ENCODE measurements around the gene CCL20.

The CCL20 gene

GRCh38 chr2:227804975-227805374, 8.7 kb upstream of the CCL20 start:
- no peak for DNase-seq

DNA sequence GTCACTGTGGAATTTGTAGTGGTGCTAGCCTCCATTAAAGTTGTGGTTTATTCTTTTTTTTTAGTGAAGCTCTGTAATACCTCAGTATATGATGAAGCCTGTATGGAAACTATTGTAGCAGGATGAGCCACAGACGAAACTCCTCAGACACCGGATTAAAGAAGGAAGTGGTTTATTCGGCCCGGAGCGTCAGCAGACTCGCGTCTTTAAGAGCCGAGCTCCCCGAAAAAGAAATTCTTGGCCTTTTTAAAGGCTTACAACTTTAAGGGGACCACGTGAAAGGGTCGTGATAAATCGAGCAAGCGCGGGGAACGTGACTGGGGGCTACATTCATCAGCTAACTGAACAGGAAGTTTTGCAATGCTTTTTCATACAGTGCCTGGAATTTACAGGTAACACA, 8.1 kb upstream of the CCL20 start:
- no peak for DNase-seq

- no peak for DNase-seq
Measured at GRCh38 chr2:227808936-227809335, 4.7 kb upstream of the CCL20 start.

DNA sequence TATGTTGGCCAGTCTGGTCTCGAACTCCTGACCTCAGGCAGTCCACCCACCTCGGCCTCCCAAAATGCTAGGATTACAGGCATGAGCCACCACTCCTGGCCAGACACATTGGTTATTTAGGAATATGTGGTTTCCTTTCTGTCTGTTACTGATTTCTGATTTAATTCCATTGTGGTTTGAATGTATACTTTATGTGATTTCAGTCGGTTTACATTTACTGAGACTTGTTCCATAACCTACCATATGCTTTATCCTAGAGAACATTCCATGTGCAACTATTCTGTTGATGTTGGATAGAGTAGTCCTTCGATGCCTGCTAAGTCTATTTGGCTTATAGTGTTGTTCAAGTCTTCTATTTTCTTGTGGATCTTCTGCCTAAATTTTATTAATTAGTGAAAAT, 1.6 kb upstream of the CCL20 start:
- DNase-seq, result no peak

GRCh38 chr2:227813229-227813561, 447 bp upstream of the CCL20 start:
- DNase-seq, result no peak

GRCh38 chr2:227815066-227815465, 1.4 kb downstream of the CCL20 start:
- DNase-seq, result no peak

- DNase-seq, result no peak
Measured at GRCh38 chr2:227816507-227817294, 3.1 kb downstream of the CCL20 start.

GRCh38 chr2:227817336-227817735, 3.7 kb downstream of the CCL20 start:
- no peak for DNase-seq

DNA sequence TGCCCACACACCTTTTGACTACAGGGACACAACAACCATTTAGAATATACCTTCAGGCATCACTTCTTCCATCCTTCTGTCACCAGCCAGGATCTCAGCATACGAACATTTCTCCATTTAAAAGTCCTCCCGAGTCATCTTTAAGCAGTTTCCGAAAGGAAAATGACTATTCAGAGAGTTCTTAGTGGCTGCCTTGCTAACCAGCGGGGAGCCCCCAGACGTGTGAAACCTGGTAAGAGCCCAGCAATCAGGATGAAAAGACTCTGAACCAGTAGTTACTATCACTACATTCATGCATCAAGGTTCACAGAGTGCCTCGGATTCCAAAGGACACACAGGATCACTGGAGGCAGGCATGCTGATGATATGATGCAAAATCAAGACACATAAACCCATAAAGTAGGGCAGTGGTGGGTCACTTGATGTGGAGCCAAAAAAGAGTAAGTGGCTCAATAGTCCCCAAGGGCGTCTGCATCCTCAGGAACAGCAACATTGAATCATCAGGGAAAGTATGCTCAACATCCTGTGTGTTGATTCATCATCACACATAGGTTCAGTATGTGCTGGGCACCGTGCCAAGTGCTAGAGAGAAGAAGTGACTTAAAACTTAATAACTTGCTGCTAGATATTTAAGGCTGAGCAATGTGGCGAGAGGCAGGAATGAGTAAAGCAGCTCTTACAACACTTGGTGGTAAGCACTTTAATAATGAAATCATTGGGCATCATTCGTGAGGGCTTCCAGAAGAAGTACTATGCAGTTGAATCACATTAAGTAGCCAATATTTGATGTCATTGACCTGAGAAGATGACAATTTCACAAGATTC, 4.4 kb downstream of the CCL20 start:
- no peak for DNase-seq

DNA sequence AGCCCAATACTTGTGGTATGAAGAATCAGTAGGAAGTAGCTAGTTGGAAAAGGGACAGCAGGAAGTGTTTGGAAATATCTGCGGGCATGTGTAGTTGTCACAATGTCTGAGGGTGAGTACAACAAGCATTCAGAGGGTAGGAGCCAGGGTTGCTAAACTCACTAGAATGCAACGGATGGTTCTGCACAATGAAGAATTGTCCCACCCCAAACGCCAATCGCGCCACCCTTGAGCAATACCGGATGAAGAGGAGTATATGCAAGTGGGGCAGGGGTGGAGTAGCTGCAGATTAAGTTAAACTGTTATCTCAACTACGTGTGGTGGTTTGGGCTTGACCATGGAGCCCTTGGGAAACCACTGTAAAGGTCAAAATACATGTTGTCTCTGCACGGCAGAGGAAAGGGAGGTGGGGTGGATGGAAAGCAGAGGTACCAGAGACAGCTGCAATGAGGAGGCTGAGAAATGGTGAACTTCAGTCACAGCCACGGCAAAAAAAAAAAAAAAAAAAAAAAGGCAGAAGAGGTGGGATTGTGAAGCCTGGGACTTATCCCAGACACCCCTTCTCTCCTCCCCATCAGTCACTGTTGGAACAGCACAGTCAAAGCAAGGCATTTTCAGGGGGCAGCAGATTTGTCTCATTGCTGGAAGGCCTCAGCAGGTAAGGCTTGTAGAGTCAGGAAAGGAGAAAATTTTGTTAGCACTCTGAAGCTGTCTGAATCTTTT, 5.2 kb downstream of the CCL20 start:
- no peak for DNase-seq

GRCh38 chr2:227819398-227819697, 5.7 kb downstream of the CCL20 start:
- DNase-seq, result no peak

DNA sequence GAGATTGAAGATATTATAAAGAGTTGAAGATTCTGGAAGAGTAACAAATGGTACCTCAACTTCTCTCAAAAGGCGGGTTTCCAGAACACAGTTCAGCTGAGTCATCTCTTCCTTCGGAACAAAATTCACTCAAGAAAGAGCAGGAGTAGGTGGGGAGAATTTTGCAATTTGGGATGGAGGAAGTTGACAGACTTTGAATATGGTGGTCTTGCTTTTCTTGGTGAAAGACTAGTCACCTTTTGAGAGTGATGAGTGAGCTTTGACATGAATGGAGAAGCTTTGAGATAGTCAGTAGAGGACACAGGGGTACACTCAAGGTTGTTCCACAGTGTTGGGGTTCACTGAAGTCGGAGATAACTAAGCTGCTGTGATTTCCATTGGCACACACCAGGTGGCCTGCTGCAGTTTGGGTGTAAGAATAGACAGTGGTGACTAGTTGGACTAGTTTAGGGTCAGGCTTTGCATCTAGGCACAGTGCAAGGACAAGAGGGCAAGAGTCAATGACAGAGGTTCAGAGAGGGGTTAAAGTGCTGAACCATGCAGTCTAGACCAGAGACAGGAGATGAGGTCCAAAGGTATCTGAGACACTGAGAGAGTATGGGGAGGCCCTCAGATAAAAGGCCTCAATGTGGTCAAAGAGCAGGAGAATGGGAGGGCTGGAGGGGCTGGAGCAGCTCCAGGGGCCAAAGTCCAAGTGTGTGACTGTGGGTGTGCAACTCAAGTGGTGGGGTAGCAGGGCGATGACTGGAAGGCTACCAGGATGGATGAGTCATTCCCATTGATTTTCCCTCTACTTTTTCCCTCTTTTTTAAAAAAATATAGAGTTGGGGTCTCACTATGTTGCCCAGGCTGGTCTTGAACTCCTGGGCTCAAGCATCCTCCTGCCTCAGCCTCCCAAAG, 7.7 kb downstream of the CCL20 start:
- DNase-seq, result no peak

GRCh38 chr2:227822416-227823003, 8.9 kb downstream of the CCL20 start:
- no peak for DNase-seq

DNA sequence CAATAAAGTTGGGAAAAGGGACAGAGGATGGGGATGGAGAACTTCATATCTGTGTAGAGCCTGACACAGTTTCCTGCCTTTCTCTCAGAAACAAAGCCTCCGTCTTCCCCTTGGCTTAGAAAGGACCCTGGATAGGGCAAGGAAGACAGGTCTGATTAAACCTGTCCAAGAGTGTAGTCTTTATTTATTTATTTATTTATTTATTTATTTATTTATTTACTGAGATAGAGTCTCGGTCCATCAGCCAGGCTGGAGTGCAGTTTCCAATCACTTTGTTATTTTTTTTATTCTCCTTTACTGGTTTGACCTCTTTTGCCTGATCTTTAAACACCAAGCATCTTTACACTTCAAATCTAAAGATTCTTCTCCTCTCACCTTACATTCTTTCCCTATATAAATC, 10.3 kb downstream of the CCL20 start:
- no peak for DNase-seq

DNA sequence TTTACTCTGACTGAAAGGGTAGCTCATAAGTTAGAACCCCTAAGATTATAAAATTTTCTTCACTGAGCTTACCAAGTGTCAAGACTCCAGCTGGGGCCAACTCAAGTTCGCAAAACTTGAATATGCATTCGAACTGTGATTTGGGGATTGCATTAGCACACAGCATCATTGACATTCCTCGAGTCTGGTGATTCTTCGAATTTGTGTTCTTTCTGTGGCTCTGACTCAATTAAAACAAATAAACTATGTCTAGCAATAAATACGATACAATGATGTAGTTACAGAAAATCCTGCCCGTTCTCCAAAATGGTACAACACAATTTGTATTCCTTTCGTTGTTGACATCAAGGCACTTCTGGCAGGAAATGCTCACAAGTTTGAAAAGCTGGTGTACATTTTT, 11.1 kb downstream of the CCL20 start:
- DNase-seq, result no peak

DNA sequence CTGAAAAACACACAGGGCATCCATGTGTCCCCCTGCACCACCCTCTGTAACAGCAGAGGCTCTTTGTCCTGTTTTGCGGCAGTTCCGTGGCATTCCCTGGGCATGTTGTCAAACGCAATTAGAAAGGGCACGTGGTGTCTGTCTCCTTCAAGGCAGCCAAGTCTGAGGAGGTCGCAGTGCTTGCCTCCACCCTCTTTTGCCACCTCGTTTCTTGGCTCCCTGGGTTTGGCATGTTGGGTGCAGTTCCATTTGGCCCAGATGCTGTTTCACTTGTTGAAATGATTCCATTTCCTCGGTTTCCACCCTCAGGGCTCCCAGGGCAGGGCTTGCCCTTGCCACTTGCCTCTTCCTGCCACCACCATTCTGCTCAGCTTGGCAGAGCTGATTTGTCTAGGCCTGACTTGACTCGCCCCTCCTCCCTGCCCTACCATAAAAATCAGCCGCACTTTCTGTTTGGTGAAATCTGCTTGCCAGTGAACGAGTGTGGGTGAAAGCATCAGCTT, 12.4 kb downstream of the CCL20 start:
- no peak for DNase-seq

DNA sequence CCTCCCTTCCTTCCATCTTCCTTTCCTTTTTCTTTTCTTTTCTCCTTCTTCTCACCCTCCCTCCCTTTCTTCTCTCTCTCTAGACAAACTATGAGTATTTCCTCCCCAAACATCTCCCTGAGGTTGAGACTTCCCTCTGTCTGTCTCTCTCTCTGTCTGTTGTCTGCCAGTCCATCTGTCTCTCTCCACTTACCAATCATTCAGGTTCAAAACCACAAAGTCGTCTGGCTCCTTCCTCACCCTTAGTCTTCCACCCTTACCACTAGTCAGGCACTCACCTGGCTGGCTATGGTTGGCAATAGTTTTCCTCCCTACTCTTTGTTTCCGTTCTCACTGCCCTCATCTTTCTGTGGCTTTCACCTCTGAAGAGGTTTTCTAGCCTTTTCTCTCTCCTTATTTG, 12.9 kb downstream of the CCL20 start:
- no peak for DNase-seq

DNA sequence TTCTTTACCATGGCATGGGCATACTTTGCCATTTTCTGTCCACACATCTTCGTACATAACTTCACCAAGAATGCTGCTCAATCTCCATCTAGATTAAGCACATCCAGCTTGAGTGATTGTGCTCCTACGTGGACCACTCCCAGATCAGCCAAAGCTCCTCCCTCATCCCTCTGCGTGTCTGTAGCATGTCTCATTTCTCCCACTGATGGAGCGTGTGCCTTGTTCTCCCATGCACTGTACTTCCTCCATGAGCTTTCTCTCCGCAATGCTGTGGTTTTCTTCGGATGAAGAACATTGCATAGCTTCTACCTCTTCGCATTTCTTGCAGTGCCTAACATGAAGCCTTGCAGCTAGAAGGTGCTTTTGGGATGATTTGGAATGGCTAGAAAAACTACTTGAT, 13.5 kb downstream of the CCL20 start:
- no peak for DNase-seq

DNA sequence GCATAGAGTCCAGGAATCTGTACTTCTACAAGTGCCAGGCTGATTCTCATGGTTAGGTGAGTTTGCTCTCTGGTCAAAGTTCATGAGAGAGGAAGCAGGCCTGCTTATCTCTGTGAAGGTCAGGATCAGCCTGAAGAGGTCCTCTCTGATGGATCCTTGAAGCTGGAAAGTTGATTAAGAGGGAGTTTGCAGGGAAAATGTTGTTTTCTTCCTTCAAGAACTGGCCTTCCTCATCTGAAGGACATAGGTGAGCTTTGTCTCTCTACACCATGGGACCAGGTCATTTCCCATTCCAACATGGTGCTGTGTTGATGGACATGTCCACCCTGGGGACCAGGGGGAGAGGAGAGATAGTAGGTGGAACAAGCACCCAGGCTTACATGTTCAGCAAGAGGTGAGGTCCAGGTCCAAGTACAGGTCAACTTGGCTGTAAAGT, 14.9 kb downstream of the CCL20 start:
- DNase-seq, result no peak

DNA sequence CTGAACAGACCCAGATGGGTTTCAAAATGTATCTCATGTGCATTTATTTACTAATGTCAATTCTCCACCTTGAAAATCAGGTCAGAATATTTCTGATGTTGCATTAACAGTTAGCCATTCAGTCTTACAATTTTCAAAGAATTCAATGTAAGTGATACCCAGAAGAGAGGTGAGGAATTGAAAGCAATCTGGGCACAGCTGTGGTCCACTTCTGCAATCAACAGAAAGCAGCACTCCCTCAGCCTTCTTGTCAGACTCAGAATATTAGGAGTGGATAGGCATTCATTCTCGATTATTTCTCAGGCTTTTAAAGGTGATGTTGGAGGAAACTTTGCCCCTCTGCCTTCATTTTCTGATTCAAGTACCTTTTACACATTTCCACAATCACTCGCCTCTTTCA, 15.7 kb downstream of the CCL20 start:
- DNase-seq, result no peak

DNA sequence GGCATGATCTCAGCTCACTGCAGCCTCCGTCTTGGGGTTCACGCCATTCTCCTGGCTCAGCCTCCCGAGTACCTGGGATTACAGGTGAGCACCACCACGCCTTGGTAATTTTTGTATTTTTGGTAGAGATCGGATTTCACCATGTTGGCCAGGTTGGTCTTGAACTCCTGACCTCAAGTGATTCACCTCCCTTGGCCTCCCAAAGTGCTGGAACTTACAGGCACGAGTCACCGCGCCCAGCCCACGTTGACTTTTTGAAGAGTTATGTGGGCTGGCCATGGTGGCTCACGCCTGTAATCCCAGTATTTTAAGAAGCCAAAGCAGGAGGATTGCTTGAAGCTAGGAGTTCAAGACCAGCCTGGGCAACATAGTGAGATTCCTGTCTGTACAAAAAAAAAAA, 20.8 kb downstream of the CCL20 start:
- DNase-seq, result no peak

DNA sequence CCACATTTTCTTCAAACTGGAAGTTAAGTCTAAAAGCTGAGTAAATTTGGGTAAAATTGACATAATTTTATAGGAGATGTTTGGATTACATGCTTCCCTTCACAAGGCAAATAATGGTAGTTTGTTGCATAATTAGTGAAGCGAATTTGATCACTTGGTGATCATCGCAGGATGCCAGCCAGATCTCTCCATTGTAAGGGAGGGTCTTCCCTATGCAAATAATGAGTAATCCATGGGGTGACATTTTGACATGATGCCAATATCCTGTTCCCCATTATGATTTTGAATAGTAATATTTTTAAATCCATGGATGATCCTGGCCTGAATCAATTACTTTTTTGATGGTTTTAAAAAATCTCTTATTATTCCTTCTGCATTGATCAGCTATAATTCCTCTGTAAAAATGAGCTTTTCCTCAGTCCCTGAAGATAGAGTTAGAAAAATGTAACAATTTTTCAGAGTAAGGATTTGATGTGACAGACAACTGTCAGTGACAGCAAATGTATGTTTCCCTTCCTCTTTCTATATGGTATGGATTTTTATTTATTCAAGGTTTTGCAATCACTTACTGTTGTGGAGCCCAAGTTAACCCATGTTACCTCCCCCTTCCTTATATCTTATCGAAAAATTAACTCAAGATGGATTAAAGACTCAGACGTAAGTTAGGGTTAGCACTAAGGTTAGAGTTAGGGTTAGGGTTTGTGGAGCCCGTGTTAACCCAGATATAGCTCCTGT, 21.4 kb downstream of the CCL20 start:
- no peak for DNase-seq
